GM19023 (cell line): ENCODE measurements around the gene ZRANB2.

ENCODE experiments used
- ATAC-seq: cut with Tn5 transposase; IDR thresholded peaks from one replicate; pipeline ENCODE4 v1.9.1; 2021; ENCODE audit warnings: mild to moderate bottlenecking, moderate library complexity; ENCODE audit not compliant: unreplicated experiment

The ZRANB2 gene

GRCh38 chr1:71030026-71030425 lies 50.8 kb downstream of the ZRANB2 start:
- ATAC-seq: no peak

GRCh38 chr1:71028981-71029380 lies 51.9 kb downstream of the ZRANB2 start:
- ATAC-seq: no peak

GRCh38 chr1:71027991-71028390 lies 52.8 kb downstream of the ZRANB2 start:
- no peak for ATAC-seq

- no peak for ATAC-seq
Measured at GRCh38 chr1:71026093-71026492, 54.7 kb downstream of the ZRANB2 start.

GRCh38 chr1:71023515-71023914 lies 57.3 kb downstream of the ZRANB2 start:
- ATAC-seq: no peak

GRCh38 chr1:71019233-71019969 lies 61.4 kb downstream of the ZRANB2 start:
- no peak for ATAC-seq

GRCh38 chr1:71018791-71019190 lies 62.0 kb downstream of the ZRANB2 start:
- no peak for ATAC-seq

GRCh38 chr1:71015745-71016144 lies 65.1 kb downstream of the ZRANB2 start:
- ATAC-seq: no peak

GRCh38 chr1:71014178-71014579 lies 66.7 kb downstream of the ZRANB2 start:
- ATAC-seq: no peak
